ENCODE data around the gene OR2T2.
"Not testable (repeated sequence)": the region's sequence is repeated elsewhere in the genome, so short reads cannot be mapped to it uniquely, and the experiment has no call there.

Gene OR2T2, protein sequence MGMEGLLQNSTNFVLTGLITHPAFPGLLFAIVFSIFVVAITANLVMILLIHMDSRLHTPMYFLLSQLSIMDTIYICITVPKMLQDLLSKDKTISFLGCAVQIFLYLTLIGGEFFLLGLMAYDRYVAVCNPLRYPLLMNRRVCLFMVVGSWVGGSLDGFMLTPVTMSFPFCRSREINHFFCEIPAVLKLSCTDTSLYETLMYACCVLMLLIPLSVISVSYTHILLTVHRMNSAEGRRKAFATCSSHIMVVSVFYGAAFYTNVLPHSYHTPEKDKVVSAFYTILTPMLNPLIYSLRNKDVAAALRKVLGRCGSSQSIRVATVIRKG

DNA sequence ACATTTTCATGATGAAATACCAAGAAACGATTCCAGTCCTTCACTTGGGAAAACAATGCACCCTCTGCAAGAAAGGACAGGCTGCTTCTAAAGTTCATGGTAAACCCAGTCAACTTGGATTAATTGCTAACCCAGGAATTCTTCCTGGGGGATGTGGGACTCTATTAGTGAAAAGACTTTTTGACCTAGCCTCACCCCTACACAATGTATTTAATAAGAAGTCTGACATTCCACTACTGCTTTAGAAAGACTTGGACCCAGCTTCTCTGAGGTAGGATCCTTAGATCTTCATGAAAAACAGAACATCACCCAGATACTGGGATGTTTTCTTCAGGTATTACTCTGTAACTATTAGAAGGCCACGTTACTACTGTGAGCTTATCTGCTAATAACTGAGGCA lies at the start of gene OR2T2:
Gene OR2T2 (plus strand): TSS at position 239 of the 400 bp plus-strand sequence. CDS start 7,161 bp downstream, outside the sequence.
- not testable (repeated sequence) for DNase-seq (ENCODE audit: low read depth, low spot score)

DNA sequence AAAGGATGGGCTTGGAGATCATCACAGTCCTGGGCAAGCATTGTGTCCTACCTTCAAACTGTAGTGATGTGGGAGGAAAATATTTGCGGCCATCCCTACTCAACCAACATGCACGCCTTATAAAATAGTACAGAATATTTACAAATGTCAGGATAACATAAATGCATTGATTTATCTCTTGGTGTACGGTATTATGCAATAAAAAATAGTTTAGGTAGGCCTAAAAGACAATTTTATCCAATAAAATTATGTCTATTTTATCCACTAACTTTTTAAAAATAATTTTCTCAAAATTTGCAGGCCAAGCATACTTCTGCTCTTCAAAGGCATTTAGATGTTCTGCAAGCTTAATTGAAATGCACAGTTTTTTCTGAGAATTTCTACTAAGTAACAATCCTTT lies 42.7 kb upstream of the OR2T2 start, which contains the start of gene OR2T1:
Gene OR2T1 (plus strand): TSS at position 301 of the 400 bp plus-strand sequence. CDS start 3,100 bp downstream, outside the sequence.
- DNase-seq (ENCODE audit: low read depth, low spot score) = no peak

DNA sequence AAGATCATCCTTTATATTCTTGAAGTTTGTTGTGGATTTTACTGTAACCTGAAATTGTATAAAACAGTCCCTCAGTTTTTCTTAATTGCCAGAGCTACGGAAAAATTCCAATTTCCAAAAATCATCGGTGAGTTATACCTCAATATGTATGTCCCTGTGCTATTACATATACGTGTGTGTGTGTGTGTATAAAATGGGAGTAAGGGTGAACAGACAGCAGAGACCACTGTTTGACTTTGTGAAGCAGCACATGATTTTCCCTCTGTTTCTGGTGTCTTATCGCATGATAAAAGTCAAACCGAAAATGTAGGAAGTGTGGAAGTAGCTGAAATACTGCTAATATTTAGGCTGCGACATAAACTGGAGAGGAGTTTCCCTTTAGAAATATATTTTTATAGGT lies 41.4 kb upstream of the OR2T2 start:
- DNase-seq (ENCODE audit: low read depth, low spot score) = no peak

DNA sequence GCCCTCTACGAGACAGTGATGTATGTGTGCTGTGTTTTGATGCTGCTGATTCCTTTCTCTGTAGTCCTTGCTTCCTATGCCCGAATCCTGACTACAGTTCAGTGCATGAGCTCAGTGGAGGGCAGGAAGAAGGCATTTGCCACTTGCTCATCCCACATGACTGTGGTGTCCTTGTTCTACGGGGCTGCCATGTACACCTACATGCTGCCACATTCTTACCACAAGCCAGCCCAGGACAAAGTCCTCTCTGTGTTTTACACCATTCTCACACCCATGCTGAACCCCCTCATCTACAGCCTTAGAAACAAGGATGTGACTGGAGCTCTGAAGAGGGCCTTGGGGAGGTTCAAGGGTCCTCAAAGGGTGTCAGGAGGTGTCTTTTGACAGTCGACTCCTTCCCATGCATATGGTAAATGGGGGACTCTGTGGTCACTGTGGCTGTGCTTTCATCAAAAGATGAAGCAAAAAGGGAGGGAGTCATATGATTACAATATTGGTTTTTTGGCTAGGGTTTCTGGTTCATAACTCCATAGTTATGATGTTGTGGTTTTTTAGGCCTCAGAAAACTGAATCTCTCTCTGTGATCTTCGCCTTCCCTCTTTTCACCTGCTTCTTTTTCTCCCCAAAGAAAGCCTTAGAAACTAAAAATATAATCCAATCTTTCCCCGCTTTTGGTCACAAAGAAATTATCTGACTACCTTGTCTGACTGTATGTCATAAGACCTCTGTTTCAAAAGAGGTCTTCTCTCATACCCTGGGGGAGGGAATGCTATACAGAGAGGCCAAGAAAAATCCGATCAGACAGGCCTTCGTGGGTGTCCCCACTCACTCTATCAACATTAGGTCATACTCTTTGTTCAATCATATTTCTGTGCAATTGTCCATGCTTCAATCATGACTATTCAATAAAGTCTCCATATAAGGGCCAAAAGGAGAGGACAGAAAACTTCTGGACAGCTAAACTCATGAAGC lies 38.4 kb upstream of the OR2T2 start:
- DNase-seq (ENCODE audit: low read depth, low spot score) = no peak

DNA sequence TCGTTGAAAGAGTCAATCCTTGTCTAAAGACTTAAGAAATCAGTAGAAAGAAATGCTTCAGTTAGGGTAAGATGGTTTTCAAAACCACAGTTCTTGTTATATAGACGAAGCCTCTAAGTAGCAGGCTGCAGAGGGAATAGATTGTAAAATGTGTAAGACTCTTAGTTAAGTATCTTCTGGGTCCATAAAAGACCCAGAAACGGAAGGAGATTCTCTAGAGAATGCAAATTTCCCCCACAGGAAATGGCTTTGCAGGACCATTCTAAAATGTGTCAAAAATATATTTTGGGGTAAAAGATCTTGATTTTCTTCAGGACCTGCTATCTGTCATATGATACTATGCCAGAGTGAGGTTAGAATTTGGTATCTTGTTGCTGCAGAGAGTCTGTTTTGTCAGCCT lies 29.2 kb upstream of the OR2T2 start:
- DNase-seq (ENCODE audit: low read depth, low spot score) = no peak

DNA sequence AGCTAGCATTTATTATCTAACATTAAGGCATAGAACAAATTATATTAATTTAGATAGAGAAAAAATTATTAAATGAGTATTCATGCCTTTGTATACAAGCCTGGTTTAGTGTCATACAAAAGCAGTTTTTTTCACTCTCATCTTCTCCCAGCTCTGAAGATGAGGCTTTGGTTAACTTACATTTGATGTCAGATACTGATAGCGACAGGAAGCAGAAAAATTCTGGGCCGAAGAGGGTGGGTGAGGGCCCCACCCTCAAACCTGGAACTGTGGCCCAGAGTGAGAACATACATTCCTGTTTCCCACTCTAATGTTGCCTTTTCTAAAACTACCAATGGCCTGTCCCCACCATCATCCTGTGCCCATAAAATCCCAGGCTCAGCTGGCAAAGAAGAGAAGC lies 27.6 kb upstream of the OR2T2 start:
- DNase-seq (ENCODE audit: low read depth, low spot score) = no peak

DNA sequence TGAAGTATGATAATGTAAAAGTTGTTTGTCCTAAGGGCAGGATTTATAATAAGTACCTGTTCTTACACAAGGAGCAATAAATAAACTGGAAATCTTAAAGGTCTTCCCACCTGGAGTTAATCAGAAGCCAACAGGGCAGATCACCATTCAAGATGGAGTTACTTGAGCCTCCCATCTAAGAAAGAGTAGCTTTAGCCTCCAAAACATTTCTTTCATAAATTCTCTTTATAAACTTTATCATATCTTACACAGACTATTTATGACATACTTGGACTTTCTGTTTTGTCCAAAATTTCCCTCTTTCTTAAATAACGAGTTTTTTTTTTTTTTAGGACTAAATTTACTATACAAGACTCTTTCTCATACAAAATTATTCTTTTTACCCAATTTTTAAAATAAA lies 24.1 kb upstream of the OR2T2 start:
- DNase-seq (ENCODE audit: low read depth, low spot score) = no peak

DNA sequence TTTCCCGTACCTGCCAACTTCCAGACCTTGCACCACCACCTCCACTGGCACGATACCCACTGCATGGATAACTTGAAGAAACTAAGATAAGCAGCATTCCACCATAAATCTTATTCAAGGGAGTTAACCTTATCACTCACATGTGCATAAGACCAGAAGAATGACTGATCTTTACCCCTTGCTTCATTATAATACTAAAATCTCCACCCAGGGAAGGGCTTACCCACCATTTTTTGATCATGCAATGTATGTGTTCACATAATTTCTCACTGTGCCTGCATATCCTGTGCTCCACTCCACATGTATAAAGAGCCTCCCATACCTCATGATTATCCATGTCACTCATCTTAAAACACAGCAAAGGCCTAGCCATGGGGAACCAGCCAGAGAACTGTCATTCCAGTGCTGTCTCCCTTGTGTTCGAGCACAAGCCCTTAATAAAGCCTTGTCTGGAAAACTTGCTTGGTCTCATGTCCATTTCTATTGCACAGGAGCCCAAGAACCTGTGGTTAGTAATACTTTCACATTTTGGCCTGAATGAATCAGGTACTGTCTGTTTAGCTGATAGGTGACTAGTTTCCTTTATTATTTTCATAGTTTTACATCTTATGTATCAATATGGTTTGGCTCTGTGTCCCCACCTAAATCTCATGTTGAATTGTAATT lies 17.8 kb upstream of the OR2T2 start:
- not testable (repeated sequence) for DNase-seq (ENCODE audit: low read depth, low spot score)

DNA sequence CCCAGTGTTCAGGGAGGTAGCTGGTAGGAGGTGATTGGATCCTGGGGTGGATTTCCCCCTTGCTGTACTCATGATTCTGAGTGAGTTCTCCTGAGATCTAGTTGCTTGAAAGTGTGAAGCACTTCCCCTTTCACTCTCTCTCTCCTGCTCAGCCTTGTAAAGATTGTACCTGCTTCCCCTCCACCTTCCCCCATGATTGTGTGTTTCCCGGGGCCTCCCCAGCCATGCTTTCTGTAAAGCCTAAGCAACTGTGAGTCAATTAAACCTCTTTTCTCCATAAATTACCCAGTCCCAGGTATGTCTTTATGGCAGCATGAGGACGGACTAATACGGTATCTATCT lies 17.3 kb upstream of the OR2T2 start:
- not testable (repeated sequence) for DNase-seq (ENCODE audit: low read depth, low spot score)

DNA sequence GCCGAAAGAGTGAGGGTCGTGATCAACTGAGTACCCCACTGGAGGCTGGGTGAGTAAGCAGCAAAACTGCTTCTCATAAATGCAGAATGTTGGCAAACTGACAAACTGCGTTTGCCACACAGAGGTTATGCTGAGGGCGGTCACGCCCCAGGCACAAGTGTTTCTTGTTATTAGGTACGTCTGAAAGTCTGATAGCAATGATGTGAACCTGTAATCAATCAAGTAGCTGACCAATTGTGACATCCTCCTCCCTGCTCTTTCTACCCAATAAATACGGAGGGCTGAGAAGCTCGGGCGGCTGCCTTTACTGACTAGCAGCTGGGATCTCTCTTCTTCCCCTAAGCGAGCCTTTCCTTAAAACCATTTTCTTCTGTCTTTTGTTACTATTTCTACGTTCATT lies 13.8 kb upstream of the OR2T2 start:
- DNase-seq (ENCODE audit: low read depth, low spot score) = not testable (repeated sequence)

DNA sequence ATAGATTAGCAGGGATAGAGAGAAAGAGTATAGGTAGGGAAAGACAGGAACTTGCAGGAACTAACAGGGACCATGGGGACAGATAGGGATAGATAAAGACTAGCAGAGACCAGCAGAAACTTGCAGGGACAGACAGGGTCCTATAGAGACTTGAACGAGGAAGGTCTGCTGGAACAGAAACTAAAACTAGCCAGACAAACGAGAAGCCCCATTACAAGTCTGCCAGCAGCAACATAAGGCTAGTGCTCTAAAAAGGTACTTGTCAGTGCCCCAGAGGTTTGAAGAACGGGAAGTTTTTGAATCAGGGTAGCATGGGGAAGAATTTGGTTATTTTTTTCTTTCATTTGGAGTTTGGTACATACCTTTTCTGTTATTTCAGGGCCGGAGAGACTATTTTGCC lies 13.2 kb upstream of the OR2T2 start:
- not testable (repeated sequence) for DNase-seq (ENCODE audit: low read depth, low spot score)

DNA sequence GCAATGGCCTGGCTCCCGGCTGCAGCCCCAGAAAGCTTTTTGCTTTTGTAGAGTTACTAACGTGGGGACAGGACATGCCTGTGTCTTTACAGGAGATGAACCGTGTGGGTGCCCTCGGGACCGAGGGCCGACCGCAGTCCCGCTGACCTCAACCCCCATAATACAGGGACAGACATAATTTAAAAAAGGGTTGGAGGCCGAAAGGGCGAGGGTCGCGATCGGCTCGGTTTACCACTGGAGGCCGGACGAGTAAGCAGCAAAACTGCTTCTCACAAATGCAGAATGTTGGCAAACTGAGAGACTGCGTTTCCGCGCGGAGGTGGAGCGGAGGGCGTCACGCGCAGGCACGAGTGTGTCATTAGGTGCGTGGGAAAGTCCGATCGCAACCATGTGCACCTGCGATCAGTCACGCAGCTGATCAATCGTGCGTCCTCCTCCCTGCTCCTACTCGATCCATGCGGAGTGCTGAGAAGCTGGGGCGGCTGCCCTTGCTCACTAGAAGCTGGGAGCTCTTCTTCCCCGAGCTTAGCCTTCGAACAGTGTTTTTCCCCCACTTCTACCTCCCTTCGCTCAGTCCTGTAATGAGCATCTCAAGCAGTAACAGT lies 11.5 kb upstream of the OR2T2 start:
- not testable (repeated sequence) for DNase-seq (ENCODE audit: low read depth, low spot score)

DNA sequence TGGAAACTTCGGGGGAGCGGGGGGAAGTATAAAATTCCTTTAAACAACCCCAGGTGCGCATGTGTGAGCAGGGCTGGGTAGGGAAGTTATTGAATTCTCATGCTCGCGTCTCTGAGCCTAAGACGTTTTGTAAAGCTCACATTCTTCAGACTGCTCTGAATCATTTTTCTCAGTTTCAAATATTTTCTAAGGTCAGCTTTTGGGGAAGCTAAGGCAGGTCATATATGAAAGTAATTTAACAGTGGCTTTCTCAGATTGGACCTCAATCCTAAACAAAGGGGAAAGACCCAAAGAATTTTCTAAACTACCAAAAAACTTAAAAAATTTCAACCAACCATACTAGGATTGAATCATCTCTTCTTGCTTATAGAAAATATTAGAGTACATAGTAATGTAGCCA lies 10.5 kb upstream of the OR2T2 start:
- DNase-seq (ENCODE audit: low read depth, low spot score) = not testable (repeated sequence)

DNA sequence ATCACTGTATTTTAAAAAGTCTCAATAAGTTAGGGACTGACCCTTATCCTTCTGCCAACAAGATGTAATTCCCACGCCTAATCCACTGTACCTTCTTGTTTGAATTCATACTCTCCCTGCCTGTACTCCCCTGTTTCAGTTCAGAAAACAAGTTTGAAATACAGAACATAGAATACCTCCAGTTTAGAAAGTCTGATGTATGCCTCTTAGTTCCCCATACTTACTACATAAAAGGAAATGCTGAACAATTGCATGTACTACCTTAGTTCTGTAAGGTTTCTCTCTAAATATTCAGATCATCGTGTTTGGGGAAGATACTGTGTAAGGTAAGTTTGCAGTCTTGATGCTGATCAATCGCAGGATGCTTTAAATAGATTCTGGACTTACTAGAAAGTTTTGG lies 9.1 kb upstream of the OR2T2 start:
- not testable (repeated sequence) for DNase-seq (ENCODE audit: low read depth, low spot score)

DNA sequence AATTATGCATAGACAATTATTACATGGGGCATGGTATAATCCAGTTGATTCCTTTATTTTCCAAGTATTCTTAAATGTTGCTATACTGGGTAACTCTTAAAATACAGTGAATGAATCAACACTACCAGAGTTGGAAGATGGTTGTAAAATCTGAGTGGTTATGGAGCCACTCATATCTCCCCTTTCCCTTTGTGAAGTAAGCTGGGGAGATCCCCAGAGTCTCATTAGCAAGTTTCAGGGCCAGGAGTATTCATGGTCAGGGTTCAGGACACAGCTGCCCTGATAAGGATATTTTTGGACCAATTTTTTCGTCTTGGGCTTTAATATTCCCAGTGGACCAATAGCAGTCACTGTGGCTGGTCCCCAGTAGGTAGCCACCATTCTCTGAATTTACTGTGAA lies 6.8 kb upstream of the OR2T2 start:
- DNase-seq (ENCODE audit: low read depth, low spot score) = not testable (repeated sequence)

DNA sequence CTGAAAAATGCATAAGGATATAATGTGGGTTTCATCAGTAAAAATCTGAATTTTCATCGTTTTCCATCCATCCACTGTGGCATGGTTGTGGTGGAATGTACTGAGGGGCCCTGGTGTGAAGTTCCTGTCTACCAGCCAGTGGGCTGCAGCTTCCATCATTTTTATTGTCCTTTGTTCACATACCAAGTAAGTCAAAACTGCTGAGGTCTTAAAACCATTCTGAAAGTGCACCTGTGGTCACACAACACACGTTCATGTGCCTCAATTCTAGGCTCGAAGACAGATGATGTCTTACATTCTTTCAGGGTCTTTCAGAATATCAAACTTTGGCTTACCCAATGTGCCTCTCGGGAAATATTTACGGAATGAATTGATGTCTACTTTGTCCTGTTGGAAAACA lies 6.2 kb upstream of the OR2T2 start:
- not testable (repeated sequence) for DNase-seq (ENCODE audit: low read depth, low spot score)

DNA sequence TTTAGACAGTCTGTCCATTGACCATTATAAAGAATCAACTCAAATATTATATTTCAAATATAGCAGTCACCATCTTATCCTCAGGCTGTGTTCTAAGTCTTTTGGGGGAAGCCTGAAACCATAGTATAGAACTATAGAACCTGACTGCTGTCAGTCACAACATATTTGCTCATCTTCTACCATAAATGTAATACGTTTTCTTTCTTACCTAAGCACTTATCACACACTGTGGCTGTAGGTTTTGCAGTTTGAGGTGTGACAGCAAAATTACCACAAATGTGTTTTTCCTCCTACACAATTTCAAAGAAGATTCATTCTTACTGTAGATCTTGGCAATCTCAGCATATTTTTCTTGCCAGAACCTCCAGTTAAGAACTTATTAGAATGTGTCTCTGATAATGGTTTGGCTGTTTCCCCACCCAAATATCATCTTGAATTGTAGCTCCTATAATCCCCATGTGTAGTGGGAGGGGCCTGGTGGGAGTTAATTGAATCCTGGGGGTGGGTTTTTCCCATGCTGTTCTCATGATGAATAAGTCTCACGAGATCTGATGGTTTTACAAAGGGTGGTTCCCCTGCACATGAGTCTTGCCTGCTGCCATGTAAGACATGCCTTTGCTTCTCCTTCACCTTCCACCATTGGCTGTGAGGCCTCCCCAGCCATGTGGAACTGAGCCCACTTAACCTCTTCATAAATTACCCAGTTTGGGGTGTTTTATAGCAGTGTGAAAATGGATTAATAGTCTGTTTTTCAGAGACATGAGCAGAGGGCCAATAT lies 2.7 kb upstream of the OR2T2 start:
- not testable (repeated sequence) for DNase-seq (ENCODE audit: low read depth, low spot score)

DNA sequence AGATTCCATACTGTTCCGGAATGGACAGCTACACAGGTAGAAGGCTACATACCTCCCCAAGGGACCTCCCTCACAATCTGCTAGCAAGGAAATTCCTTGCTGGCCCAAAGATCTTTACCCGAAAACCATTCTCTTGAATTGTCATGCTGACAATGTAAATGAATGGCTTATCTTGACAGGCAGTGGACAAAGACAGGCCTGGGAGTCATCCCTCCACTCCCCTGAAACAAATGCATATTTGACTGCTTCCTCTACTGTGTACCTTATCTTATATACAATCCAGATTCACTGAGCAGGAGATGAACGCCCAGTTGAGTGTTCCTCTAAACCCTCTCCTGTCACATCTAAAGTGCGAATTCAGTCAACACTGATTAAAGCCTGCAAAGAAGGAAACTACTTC lies 834 bp upstream of the OR2T2 start:
- DNase-seq (ENCODE audit: low read depth, low spot score) = not testable (repeated sequence)

DNA sequence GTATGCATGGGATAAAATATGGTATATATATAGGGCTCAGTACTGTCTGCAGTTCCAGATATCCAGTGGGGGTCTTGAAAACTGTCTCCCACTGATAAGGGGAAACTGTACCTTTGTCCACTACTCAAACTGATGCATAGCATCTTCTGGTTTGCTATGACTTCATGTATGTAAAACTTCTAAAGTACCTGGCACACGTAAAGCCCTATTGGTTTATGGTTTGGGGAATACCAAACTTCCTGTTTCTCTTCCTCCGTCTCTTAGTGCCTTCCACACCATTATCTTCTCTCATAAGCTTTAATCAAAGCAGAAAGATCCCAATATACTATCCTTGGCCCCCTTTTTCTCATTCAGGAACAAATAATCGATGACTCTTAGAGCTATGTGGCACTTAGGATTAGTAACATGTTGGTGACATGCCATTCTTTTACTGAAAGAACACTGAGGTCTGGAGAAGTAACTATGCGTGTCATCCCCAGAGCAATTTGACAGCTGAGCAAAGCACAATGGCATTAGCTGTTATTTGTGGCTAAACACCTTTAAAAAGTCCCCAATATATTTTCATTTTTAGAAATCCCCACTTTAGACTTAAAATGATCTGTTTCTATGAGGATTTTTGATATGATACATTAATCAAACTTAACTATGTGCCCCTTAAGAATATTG lies 3.1 kb downstream of the OR2T2 start:
- not testable (repeated sequence) for DNase-seq (ENCODE audit: low read depth, low spot score)

DNA sequence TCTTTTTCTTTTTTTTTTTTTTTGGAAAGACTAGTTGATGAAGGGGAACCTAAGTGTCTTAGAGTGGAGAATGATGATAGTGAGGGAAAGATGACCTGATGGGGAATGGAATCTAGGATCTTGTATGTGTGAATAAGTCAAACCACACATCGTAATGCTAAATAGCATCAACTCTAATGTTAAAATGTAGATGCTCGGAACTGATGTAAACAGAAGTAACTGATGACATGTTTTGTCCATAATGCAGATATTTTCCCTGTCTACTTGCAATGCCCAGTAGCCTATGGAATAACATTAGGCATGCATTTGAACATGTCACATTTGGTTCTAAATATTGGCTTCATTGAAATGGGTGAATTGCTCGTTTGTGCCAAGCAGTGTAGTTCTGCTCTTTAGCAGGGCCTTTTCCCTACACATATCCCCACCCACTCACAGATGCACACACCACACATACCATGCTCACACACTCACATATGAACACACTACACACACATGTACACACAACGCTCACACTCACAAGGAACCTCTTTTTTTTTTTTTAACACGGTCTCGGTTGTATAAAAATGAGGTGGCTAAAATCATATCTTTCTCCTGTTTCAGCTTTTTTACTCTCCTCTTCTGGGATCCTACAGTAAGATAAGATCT lies 4.5 kb downstream of the OR2T2 start:
- not testable (repeated sequence) for DNase-seq (ENCODE audit: low read depth, low spot score)

Data from iPS DF 19.7 (cell line).